ENCODE results near the gene IQSEC1. TPM values are rescaled to one million over a fixed set of nuclear protein-coding genes. Genes with fewer than 3 reads are reported as not detected.

IQSEC1 gene
- total and polyA plus RNA-seq, 2 of the 8 experiments (the other 6 are each of a cell fraction or from before 2014, with no cell fraction given): 6.8 to 28.8 TPM

DNA sequence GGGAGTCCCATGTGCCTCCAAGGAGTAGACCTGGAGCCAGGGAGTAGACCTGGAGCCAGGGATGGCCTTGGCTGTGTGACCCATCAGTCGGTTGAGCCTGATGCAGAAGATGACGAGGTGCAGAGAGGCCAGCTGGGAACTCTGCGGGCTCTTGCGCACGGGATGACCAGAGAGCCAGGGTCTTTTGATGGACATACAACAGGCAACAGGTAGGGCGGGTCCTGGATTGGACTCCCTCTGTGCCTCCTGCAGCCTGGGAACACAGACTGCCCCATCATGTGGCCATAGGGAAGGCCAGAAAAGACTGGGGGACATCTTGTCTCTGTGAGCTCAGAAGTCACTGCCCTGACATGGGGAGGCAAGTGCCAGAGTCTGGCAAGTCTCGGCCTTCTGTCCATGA is 164.4 kb downstream of the IQSEC1 start:
- H3K79me1 ChIP-seq (ENCODE audit: low read depth, low read length): no peaks in the 10 kb centered on the region; the same call in 1 of the 2 replicates
- H3K27ac ChIP-seq (ENCODE audit: low read depth, low read length): no peak overlapping the region
- no peak overlapping the region for H3K23ac ChIP-seq (ENCODE audit: insufficient read length)
- no peaks in the 10 kb centered on the region for H3K79me2 ChIP-seq (ENCODE audit: control insufficient read depth in 1 of 2, insufficient read depth in 2 of 2, low read length in 2 of 2)
- no peak for TF ChIP-seq PHF8 (conservative IDR thresholded peaks at IDR 0.05; ENCODE audit: low read depth, low read length)
- no peak for TF ChIP-seq RFX5 (IDR thresholded peaks at IDR 0.05; ENCODE audit: borderline replicate concordance, low read depth, low read length)
- no peak for TF ChIP-seq NANOG (IDR thresholded peaks at IDR 0.05; ENCODE audit: insufficient read depth, low read depth, low read length, poor library complexity, severe bottlenecking)
- TF ChIP-seq SIRT6 (IDR thresholded peaks at IDR 0.05; ENCODE audit: low read length): no peak
- TF ChIP-seq TBP (IDR thresholded peaks at IDR 0.05; ENCODE audit: low read depth, low read length): no peak
- no peak for TF ChIP-seq RBBP5 (IDR thresholded peaks at IDR 0.05; ENCODE audit: borderline replicate concordance, low read depth, low read length)
- no peak for TF ChIP-seq GABPA (IDR thresholded peaks at IDR 0.05; ENCODE audit: borderline replicate concordance, insufficient read depth, low read length)
- no peak for TF ChIP-seq GTF2F1 (IDR thresholded peaks at IDR 0.05; ENCODE audit: borderline replicate concordance, low read depth, low read length)
- no peak for TF ChIP-seq SP2 (IDR thresholded peaks at IDR 0.05; ENCODE audit: low read length)
- no peak for TF ChIP-seq SUZ12 (IDR thresholded peaks at IDR 0.05; ENCODE audit: low read length)
- TF ChIP-seq, protein P1, sequence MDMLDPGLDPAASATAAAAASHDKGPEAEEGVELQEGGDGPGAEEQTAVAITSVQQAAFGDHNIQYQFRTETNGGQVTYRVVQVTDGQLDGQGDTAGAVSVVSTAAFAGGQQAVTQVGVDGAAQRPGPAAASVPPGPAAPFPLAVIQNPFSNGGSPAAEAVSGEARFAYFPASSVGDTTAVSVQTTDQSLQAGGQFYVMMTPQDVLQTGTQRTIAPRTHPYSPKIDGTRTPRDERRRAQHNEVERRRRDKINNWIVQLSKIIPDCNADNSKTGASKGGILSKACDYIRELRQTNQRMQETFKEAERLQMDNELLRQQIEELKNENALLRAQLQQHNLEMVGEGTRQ (IDR thresholded peaks at IDR 0.05; ENCODE audit: low read length): no peak
- no peaks in the 10 kb centered on the region for H3K27me3 ChIP-seq (replicated peaks in 1 of 4; ENCODE audit: control insufficient read depth in 3 of 4, extremely low read depth in 1 of 4, insufficient read depth in 3 of 4, low read length in 3 of 4)
- no peak overlapping the region for H2AFZ ChIP-seq (ENCODE audit: low read length)
- FAIRE-seq (no peak), DNase-seq (ENCODE audit: low read depth in 1 of 2, low spot score in 2 of 2) (no peak)
- no peak overlapping the region for H3K56ac ChIP-seq (replicated peaks; ENCODE audit: insufficient read length, low read depth, low read length)
- peaks cover 2 to 4% of the 10 kb centered on the region in 2 experiments for H4K20me1 ChIP-seq (replicated peaks in 1 of 2; ENCODE audit: control insufficient read depth in 1 of 2, insufficient read depth in 2 of 2, low read length in 2 of 2)
- H2BK12ac ChIP-seq (ENCODE audit: low read depth, low read length): no peak overlapping the region
- H2BK5ac ChIP-seq (ENCODE audit: low read depth, low read length): no peak overlapping the region
- H3K4me1 ChIP-seq (replicated peaks in 1 of 4; ENCODE audit: control insufficient read depth in 3 of 4, insufficient read depth in 4 of 4, low read length in 3 of 4): no peaks in the 10 kb centered on the region
- 97% methylated on average over 7 of the region's 7 CpGs; no CpG with 5 or more reads in 1 of the 2 experiments for WGBS, 2 experiments (ENCODE audit: extremely low coverage in 1 of 2, insufficient coverage in 1 of 2, insufficient read length in 1 of 2, insufficient replicate concordance in 2 of 2, low coverage in 1 of 2, low lambda C conversion rate in 2 of 2, missing lambda C conversion rate in 1 of 2)
- H3K36me3 ChIP-seq (ENCODE audit: control insufficient read depth in 2 of 4, insufficient read depth in 4 of 4, low read length in 3 of 4): peaks cover 6 to 18% (median 11%) of the 10 kb centered on the region in 4 experiments; a peak in 5 of 8 replicates
- no peak overlapping the region for H2BK20ac ChIP-seq (ENCODE audit: low read length)
- no peak overlapping the region for H3K4me3 ChIP-seq (ENCODE audit: extremely low read depth in 1 of 4, insufficient read depth in 2 of 4, low read depth in 3 of 4, low read length in 4 of 4)
- no peak overlapping the region for H2AK5ac ChIP-seq (ENCODE audit: low read depth, low read length)
- no peak overlapping the region for H3K14ac ChIP-seq (ENCODE audit: insufficient read length)
- H4K91ac ChIP-seq (replicated peaks; ENCODE audit: insufficient read length, low read length): no peak overlapping the region
- H4K5ac ChIP-seq (ENCODE audit: insufficient read length, low read depth, low read length): no peak overlapping the region
- no peak overlapping the region for H2BK15ac ChIP-seq (ENCODE audit: low read length)
- no peak overlapping the region for H2BK120ac ChIP-seq (replicated peaks; ENCODE audit: low read depth, low read length)
- POLR2A ChIA-PET (ENCODE audit: partially characterized antibody): no interaction called here
- CTCF ChIA-PET (ENCODE audit: partially characterized antibody): interaction anchor here (0.7 to 2.3 kb wide), 6 partner anchors 10 to 408 kb away, joined by 3 to 10 read pairs (median 3); no protein-coding TSS in a partner anchor
- H3K4me2 ChIP-seq (ENCODE audit: insufficient read depth in 1 of 2, low read depth in 2 of 2, low read length in 2 of 2): no peak overlapping the region
- H4K8ac ChIP-seq (ENCODE audit: extremely low read depth, insufficient read depth, low read length): no peak overlapping the region; the same call in 1 of the 2 replicates
- H3K23me2 ChIP-seq (ENCODE audit: low read depth, low read length): no peaks in the 10 kb centered on the region
- H3K9me3 ChIP-seq (ENCODE audit: insufficient read depth in 2 of 2, low read depth in 1 of 2, low read length in 1 of 2): no peaks in the 10 kb centered on the region
- no peak overlapping the region for H3K18ac ChIP-seq (ENCODE audit: extremely low read depth, low read length)
- H3K9ac ChIP-seq (replicated peaks in 1 of 4; ENCODE audit: extremely low read depth in 1 of 4, low read depth in 3 of 4, low read length in 3 of 4): no peak overlapping the region
- H3K4ac ChIP-seq (replicated peaks; ENCODE audit: insufficient read length, low read depth, low read length): no peak overlapping the region
